Liver (tissue), 9 donors: ENCODE results near the gene OCEL1. TPM values are rescaled to one million over a fixed set of nuclear protein-coding genes. Genes with fewer than 3 reads are reported as not detected.

Source experiments
- DNase-seq: peaks from one replicate; pipeline ENCODE4 v3.0.0-alpha.2; 2017; ENCODE audit warnings: low spot score
- H3K27ac ChIP-seq, 2 donors: one replicate each; pipeline ENCODE4 v1.7.0; 2013; ENCODE audit warnings: inconsistent platforms in 2 of 2, low read length in 2 of 2, control low read depth in 1 of 2, low read depth in 1 of 2, mild to moderate bottlenecking in 1 of 2
- H3K27me3 ChIP-seq, 4 donors: one replicate each; pipeline versions ENCODE4 v1.6.1 to v1.7.0; 2013; ENCODE audit warnings: low read length in 3 of 4, inconsistent platforms in 1 of 4, mild to moderate bottlenecking in 1 of 4, moderate library complexity in 1 of 4; ENCODE audit not compliant: control insufficient read depth in 4 of 4, insufficient read depth in 4 of 4
- H3K36me3 ChIP-seq, 4 donors: one replicate each; pipeline versions ENCODE4 v1.6.1 to v1.7.0; 2013; ENCODE audit warnings: low read length in 3 of 4, mild to moderate bottlenecking in 3 of 4, low read depth in 1 of 4, moderate library complexity in 1 of 4; ENCODE audit not compliant: control insufficient read depth in 4 of 4, insufficient read depth in 3 of 4
- H3K4me1 ChIP-seq, 4 donors: one replicate each; pipeline versions ENCODE4 v1.6.1 to v1.7.0; 2013; ENCODE audit warnings: low read length in 3 of 4, mild to moderate bottlenecking in 3 of 4, moderate library complexity in 1 of 4; ENCODE audit not compliant: control insufficient read depth in 4 of 4, insufficient read depth in 4 of 4
- H3K4me3 ChIP-seq, 3 donors: one replicate each; pipeline versions ENCODE4 v1.6.1 to v1.7.0; 2013; ENCODE audit warnings: low read length in 3 of 3, control low read depth in 1 of 3, low read depth in 1 of 3, mild to moderate bottlenecking in 1 of 3
- H3K9ac ChIP-seq, 2 donors: one replicate each; pipeline ENCODE4 v1.7.0; 2013; ENCODE audit warnings: low read length in 2 of 2, mild to moderate bottlenecking in 2 of 2, moderate library complexity in 2 of 2, control low read depth in 1 of 2, low read depth in 1 of 2
- H3K9me3 ChIP-seq, 4 donors: one replicate each; pipeline versions ENCODE4 v1.6.1 to v1.7.0; 2013; ENCODE audit warnings: low read length in 3 of 4; ENCODE audit not compliant: control insufficient read depth in 4 of 4
- CTCF ChIP-seq: fragments of 150-350 bp; IDR thresholded peaks from 2 replicates; pipeline ENCODE4 v1.5.1; 2017; ENCODE audit warnings: improper control_type of control experiment, low read depth, low read length; ENCODE audit not compliant: missing input control
- EGR1 ChIP-seq, 2 donors: IDR thresholded peaks; 2 replicates each; pipeline ENCODE4 v1.6.1; 2016 to 2018; ENCODE audit warnings: antibody characterized with exemption in 2 of 2, low read depth in 2 of 2
- FOXA1 ChIP-seq: IDR thresholded peaks from 2 replicates; pipeline ENCODE4 v1.6.1; 2016; ENCODE audit warnings: antibody characterized with exemption
- FOXA2 ChIP-seq: IDR thresholded peaks from 2 replicates; pipeline ENCODE4 v1.6.1; 2016; ENCODE audit warnings: antibody characterized with exemption
- GABPA ChIP-seq, 2 donors: IDR thresholded peaks in 1 of 2; conservative IDR thresholded peaks in 1 of 2; 2 replicates each; pipeline ENCODE4 v1.6.1; 2016; ENCODE audit warnings: antibody characterized with exemption in 2 of 2, mild to moderate bottlenecking in 1 of 2, moderate library complexity in 1 of 2
- HNF4G ChIP-seq: IDR thresholded peaks from 2 replicates; pipeline ENCODE4 v1.6.1; 2016; ENCODE audit warnings: antibody characterized with exemption
- JUND ChIP-seq, 2 donors: IDR thresholded peaks; 2 replicates each; pipeline ENCODE4 v1.6.1; 2016; ENCODE audit warnings: antibody characterized with exemption in 2 of 2
- MAX ChIP-seq: IDR thresholded peaks from 2 replicates; pipeline ENCODE4 v1.6.1; 2016; ENCODE audit warnings: antibody characterized with exemption
- NR2F2 ChIP-seq: IDR thresholded peaks from 2 replicates; pipeline ENCODE4 v1.6.1; 2016; ENCODE audit warnings: antibody characterized with exemption
- RAD21 ChIP-seq, 2 donors: IDR thresholded peaks; 2 replicates each; pipeline ENCODE4 v1.6.1; 2016; ENCODE audit warnings: antibody characterized with exemption in 2 of 2, mild to moderate bottlenecking in 2 of 2
- REST ChIP-seq: IDR thresholded peaks from 2 replicates; pipeline ENCODE4 v1.6.1; 2016; ENCODE audit warnings: antibody characterized with exemption, mild to moderate bottlenecking
- RXRA ChIP-seq, 2 donors: IDR thresholded peaks; 2 replicates each; pipeline ENCODE4 v1.6.1; 2017 to 2018; ENCODE audit warnings: antibody characterized with exemption in 2 of 2, mild to moderate bottlenecking in 1 of 2
- SP1 ChIP-seq: IDR thresholded peaks from 2 replicates; pipeline ENCODE4 v1.6.1; 2018; ENCODE audit warnings: antibody characterized with exemption, mild to moderate bottlenecking
- TAF1 ChIP-seq: conservative IDR thresholded peaks from 2 replicates; pipeline ENCODE4 v1.6.1; 2016; ENCODE audit warnings: antibody characterized with exemption, mild to moderate bottlenecking
- YY1 ChIP-seq: IDR thresholded peaks from 2 replicates; pipeline ENCODE4 v1.6.1; 2016; ENCODE audit warnings: antibody characterized with exemption, mild to moderate bottlenecking
- WGBS: extraction: QIAGEN DNeasy Blood & Tissue Kit; methylation state at CpG from one replicate; pipeline ENCODE4 v1.1.7; 2013; 5-methylcytosine and 5-hydroxymethylcytosine counted together
- polyA plus RNA-seq, 2 donors: library from polyadenylated mRNA; stranded (reverse) in 1 of 2; unstranded in 1 of 2; fragments of 200-250 nt in 1 of 2; fragments of >200 nt in 1 of 2; fragmentation: Nextera tagmentation in 1 of 2; extraction: Ambion mirVana in 1 of 2; gene quantifications; one replicate each; pipeline versions ENCODE4 v1.2.1 to v1.2.3, GENCODE V29; 2013 to 2015
- total RNA-seq, 2 donors: library from RNA; depleted of rRNA; stranded (reverse); fragments of >200 nt; gene quantifications; one replicate each; pipeline ENCODE4 v1.2.3, GENCODE V29; 2014
- TF ChIP-seq, protein P1 (sequence below): IDR thresholded peaks from 2 replicates; pipeline ENCODE4 v1.6.1; 2016; ENCODE audit warnings: antibody characterized with exemption
- TF ChIP-seq, protein P2 (sequence below): IDR thresholded peaks from 2 replicates; pipeline ENCODE4 v1.6.1; 2016; ENCODE audit warnings: antibody characterized with exemption
- donor health status: healthy.
- donor health status: healthy.
- donor health status: healthy.
- donor health status: healthy.
- donor health status: healthy.

Gene OCEL1
- total and polyA plus RNA-seq, 4 donors, result 4.9 to 32.5 (median 20.8) TPM

DNA sequence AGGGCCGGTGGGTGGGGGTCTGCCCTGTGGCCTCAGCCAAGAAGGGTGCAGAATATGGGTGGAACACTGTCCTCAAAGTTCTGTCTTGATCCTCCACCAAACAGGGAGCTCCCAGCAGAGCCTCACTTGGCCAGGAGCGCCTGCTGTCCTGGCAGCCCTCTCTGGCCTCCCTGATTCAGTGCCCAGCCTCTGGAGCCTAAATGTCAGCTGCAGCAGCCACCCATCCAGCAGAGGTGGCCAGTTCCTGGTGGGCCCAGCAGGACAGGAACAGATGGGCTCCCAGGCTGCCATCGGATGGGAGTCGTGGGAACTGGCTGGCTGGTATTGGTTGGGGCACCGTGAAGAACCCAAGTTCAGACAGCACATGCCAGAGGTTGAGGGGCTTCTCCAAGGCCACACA, 12.7 kb upstream of the OCEL1 start:
- no peak overlapping the region for H3K27ac ChIP-seq
- no peaks in the 10 kb centered on the region for H3K27me3 ChIP-seq
- H3K4me3 ChIP-seq, result no peak overlapping the region
- no peak for DNase-seq
- peaks cover 9 to 36% (median 10%) of the 10 kb centered on the region in 4 donors for H3K36me3 ChIP-seq
- peaks cover 0 to 15% (median 12%) of the 10 kb centered on the region in 4 donors for H3K4me1 ChIP-seq
- 92% methylated on average over 5 of the region's 5 CpGs for WGBS
- no peaks in the 10 kb centered on the region for H3K9me3 ChIP-seq
- H3K9ac ChIP-seq, result no peak overlapping the region
- no peak for TF ChIP-seq FOXA1
- no peak for TF ChIP-seq RXRA (IDR thresholded peaks at IDR 0.05)

GRCh38 chr19:17214508-17215126, 11.4 kb upstream of the OCEL1 start:
- TF ChIP-seq YY1 (no peak), FOXA1 (no peak), FOXA2 (no peak), EGR1 (IDR thresholded peaks at IDR 0.05; ENCODE audit: low read depth in 2 of 2) (no peak), GABPA (IDR thresholded peaks at IDR 0.05 in 1 of 2, conservative IDR thresholded peaks at IDR 0.05 in 1 of 2) (no peak), CTCF (no peak), MAX (no peak), RAD21 (IDR thresholded peaks at IDR 0.05) (no peak), JUND (IDR thresholded peaks at IDR 0.05) (no peak), NR2F2 (no peak), TAF1 (no peak), SP1 (no peak), REST (no peak), HNF4G (no peak)
- TF ChIP-seq, protein P1, sequence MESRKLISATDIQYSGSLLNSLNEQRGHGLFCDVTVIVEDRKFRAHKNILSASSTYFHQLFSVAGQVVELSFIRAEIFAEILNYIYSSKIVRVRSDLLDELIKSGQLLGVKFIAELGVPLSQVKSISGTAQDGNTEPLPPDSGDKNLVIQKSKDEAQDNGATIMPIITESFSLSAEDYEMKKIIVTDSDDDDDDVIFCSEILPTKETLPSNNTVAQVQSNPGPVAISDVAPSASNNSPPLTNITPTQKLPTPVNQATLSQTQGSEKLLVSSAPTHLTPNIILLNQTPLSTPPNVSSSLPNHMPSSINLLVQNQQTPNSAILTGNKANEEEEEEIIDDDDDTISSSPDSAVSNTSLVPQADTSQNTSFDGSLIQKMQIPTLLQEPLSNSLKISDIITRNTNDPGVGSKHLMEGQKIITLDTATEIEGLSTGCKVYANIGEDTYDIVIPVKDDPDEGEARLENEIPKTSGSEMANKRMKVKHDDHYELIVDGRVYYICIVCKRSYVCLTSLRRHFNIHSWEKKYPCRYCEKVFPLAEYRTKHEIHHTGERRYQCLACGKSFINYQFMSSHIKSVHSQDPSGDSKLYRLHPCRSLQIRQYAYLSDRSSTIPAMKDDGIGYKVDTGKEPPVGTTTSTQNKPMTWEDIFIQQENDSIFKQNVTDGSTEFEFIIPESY, result no peak
- TF ChIP-seq, protein P2, sequence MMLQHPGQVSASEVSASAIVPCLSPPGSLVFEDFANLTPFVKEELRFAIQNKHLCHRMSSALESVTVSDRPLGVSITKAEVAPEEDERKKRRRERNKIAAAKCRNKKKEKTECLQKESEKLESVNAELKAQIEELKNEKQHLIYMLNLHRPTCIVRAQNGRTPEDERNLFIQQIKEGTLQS, result no peak
- Histone ChIP-seq H3K4me3 (peak overlapping the region; percentile 61 to 92 (median 66)), H3K4me1 (peaks cover 0 to 15% (median 12%) of the 10 kb centered on the region in 4 donors), H3K9me3 (no peaks in the 10 kb centered on the region), H3K27ac (peak overlapping the region; percentile 97), H3K27me3 (no peaks in the 10 kb centered on the region), H3K36me3 (peaks cover 6 to 35% (median 11%) of the 10 kb centered on the region in 4 donors), H3K9ac (peak overlapping the region; percentile 2 to 64)
- WGBS, result 33% methylated on average over 16 of the region's 16 CpGs
- DNase-seq, result no peak
